ENCODE data around the gene IFRD1.

Gene IFRD1

DNA sequence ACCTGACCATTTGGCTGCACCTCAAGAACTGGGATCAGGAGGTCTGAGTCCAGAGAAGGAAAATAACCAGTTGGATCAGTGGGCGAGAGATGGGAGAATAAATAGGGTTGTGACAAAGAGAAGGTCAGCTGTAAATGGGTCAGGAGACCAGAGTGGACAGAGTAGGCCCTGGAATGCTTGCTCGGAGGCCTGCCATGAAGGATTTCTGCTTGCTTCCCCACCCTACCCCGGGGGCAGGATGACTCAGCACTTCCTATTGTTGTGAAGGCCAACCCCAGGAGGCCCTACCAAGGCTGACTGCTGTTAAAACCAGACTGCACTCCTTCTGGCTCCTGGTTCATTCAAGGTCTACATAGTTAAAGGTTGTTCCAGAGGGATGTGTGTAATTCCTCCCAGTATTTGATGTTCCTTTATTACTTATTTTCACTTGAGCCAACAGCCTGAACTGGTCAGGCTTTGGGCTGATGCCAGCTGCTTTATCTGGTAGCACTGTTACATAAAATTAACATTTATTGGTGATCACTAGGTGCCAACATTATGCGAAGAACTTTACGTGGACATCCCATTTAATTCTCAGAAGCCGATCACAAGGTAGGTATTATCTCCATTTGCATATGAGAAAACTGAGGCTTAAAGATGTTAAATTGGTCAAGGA is 27.3 kb upstream of the IFRD1 start (continued):
- TF ChIP-seq, protein P1, sequence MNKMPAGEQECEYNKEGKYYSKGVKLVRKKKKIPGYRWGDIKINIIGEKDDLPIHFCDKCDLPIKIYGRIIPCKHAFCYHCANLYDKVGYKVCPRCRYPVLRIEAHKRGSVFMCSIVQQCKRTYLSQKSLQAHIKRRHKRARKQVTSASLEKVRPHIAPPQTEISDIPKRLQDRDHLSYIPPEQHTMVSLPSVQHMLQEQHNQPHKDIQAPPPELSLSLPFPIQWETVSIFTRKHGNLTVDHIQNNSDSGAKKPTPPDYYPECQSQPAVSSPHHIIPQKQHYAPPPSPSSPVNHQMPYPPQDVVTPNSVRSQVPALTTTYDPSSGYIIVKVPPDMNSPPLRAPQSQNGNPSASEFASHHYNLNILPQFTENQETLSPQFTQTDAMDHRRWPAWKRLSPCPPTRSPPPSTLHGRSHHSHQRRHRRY (tag by site-specific recombination; IDR thresholded peaks at IDR 0.05) = no peak
- no peak for TF ChIP-seq ZNF16 (tag by site-specific recombination; IDR thresholded peaks at IDR 0.05; ENCODE audit: low read depth)
- no peak for TF ChIP-seq ZNF776 (tag by site-specific recombination; IDR thresholded peaks at IDR 0.05; ENCODE audit: borderline replicate concordance)
- TF ChIP-seq, protein P2, sequence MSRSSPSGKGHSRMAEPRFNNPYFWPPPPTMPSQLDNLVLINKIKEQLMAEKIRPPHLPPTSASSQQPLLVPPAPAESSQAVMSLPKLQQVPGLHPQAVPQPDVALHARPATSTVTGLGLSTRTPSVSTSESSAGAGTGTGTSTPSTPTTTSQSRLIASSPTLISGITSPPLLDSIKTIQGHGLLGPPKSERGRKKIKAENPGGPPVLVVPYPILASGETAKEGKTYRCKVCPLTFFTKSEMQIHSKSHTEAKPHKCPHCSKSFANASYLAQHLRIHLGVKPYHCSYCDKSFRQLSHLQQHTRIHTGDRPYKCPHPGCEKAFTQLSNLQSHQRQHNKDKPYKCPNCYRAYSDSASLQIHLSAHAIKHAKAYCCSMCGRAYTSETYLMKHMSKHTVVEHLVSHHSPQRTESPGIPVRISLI (tag by site-specific recombination; IDR thresholded peaks at IDR 0.05) = no peak
- no peak for TF ChIP-seq ZFP3 (tag by site-specific recombination; IDR thresholded peaks at IDR 0.05; ENCODE audit: low read depth)

DNA sequence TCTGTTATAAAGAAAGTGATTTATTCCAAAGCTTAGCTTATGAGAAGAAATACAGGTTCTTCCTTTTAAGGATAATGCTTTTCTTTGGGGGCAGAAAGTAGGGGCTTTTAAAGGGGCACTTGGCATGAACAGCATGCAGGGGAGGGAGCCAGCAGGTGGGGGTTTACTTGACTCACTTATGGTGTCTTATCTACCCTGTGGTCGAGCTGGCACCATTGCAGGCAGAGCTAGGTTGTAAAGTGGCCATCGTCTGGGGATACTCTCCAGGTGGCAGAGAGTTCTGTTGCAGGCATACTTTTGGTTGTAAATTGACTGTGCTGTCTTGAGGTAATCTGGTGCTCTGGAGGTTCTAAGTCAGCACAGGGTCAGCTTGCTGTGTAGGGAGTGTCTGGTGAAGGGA is 26.3 kb upstream of the IFRD1 start:
- no peak overlapping the region for H3K4me3 ChIP-seq (ENCODE audit: low read depth, low read length)
- no peaks in the 10 kb centered on the region for H3K9me3 ChIP-seq (ENCODE audit: control insufficient read depth, insufficient read depth, low read depth, low read length)
- peak; percentile 67 for TF ChIP-seq ZIC2 (tag by site-specific recombination; IDR thresholded peaks at IDR 0.05)
- TF ChIP-seq, protein P3, sequence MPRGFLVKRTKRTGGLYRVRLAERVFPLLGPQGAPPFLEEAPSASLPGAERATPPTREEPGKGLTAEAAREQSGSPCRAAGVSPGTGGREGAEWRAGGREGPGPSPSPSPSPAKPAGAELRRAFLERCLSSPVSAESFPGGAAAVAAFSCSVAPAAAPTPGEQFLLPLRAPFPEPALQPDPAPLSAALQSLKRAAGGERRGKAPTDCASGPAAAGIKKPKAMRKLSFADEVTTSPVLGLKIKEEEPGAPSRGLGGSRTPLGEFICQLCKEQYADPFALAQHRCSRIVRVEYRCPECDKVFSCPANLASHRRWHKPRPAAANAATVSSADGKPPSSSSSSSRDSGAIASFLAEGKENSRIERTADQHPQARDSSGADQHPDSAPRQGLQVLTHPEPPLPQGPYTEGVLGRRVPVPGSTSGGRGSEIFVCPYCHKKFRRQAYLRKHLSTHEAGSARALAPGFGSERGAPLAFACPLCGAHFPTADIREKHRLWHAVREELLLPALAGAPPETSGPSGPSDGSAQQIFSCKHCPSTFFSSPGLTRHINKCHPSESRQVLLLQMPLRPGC (tag by site-specific recombination; IDR thresholded peaks at IDR 0.05) = no peak
- peaks cover 8% of the 10 kb centered on the region; the same call in 1 of the 2 replicates for H3K4me1 ChIP-seq (ENCODE audit: control insufficient read depth, insufficient read depth, low read length)
- no peaks in the 10 kb centered on the region for H3K36me3 ChIP-seq (ENCODE audit: control insufficient read depth in 2 of 2, insufficient read depth in 1 of 2, low read length in 2 of 2)
- ChIA-PET CTCF (no interaction called here), POLR2A (interaction anchor here (5.9 kb wide), 1 partner anchor 27 kb away, joined by 49 read pairs; the partner anchor contains the start of gene IFRD1)
- H3K27ac ChIP-seq (ENCODE audit: extremely low read depth, low read depth, low read length) = no peak overlapping the region

DNA sequence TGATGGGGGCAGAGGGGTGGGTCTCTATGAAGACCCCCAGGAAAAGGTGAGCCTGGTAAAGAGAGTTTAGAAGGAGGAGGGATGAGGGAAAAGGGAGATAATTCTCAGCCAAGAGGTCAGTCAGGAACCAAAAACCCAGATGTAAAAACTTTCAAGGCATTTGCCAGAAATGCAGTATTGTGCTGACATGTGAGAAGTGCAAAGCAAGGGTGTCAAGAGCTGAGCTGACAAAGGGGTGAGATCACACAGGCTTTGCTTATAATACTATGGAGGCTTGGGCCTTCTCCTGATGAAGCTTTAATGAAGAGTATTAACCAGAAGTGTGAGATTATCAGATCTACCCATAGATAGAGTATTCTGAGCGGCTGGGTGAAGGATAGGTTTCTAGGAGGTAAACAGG is 22.3 kb upstream of the IFRD1 start:
- Histone ChIP-seq H3K4me1 (ENCODE audit: control insufficient read depth, insufficient read depth, low read length) (peaks cover 4% of the 10 kb centered on the region; the same call in 1 of the 2 replicates), H3K9me3 (ENCODE audit: control insufficient read depth, insufficient read depth, low read depth, low read length) (no peaks in the 10 kb centered on the region), H3K36me3 (ENCODE audit: control insufficient read depth in 2 of 2, insufficient read depth in 1 of 2, low read length in 2 of 2) (no peaks in the 10 kb centered on the region), H3K27ac (ENCODE audit: extremely low read depth, low read depth, low read length) (no peak overlapping the region), H3K4me3 (ENCODE audit: low read depth, low read length) (no peak overlapping the region)
- CTCF ChIA-PET = interaction anchor here (0.5 to 2.1 kb wide), 2 partner anchors 68 to 895 kb away, joined by 3 to 6 read pairs; no protein-coding TSS in a partner anchor
- TF ChIP-seq ZSCAN23 (tag by site-specific recombination; IDR thresholded peaks at IDR 0.05) = no peak
- POLR2A ChIA-PET = interaction anchor here (0.7 to 2.3 kb wide), 3 partner anchors 22 to 23 kb away, joined by 3 to 12 read pairs (median 3); partner anchors contain the start of gene IFRD1

DNA sequence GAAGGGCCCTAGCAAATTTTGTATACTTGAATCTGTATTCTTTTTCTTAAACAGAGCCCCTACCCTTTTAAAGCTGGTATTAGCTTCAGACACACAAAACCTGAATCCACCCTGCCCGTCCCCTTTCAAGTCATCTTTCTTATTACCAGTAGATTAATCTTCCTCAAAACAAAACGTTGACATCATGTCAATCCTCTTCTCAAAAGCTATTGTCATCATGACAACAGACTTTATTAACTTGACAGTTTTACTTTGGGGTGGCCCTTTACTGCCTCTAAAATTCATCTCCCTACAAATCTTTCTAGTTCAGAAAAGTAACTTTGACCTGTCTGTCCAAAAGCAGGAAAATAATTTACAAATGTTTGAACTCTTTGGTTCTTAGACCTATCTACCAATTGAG is 21.5 kb upstream of the IFRD1 start:
- H3K4me3 ChIP-seq (ENCODE audit: low read depth, low read length) = no peak overlapping the region
- no peaks in the 10 kb centered on the region for H3K4me1 ChIP-seq (ENCODE audit: control insufficient read depth, insufficient read depth, low read length)
- ChIA-PET POLR2A (interaction anchor here (0.7 to 2.3 kb wide), 2 partner anchors 21 to 22 kb away, joined by 3 to 12 read pairs; partner anchors contain the start of gene IFRD1), CTCF (interaction anchor here (2.1 kb wide), 1 partner anchor 67 kb away, joined by 6 read pairs; no protein-coding TSS in a partner anchor)
- TF ChIP-seq ZNF274 (IDR thresholded peaks at IDR 0.05; ENCODE audit: low read length) = no peak
- TF ChIP-seq ZNF274 (tag by site-specific recombination; IDR thresholded peaks at IDR 0.05; ENCODE audit: borderline replicate concordance) = no peak
- TF ChIP-seq ZNF140 (tag by site-specific recombination; IDR thresholded peaks at IDR 0.05) = no peak
- no peak for TF ChIP-seq SCRT1 (tag by site-specific recombination; IDR thresholded peaks at IDR 0.05; ENCODE audit: borderline replicate concordance)
- TF ChIP-seq SP3 (tag by site-specific recombination; IDR thresholded peaks at IDR 0.05) = no peak
- TF ChIP-seq ZNF133 (tag by site-specific recombination; IDR thresholded peaks at IDR 0.05) = no peak
- no peak for TF ChIP-seq ZNF621 (tag by site-specific recombination; IDR thresholded peaks at IDR 0.05)
- TF ChIP-seq ZNF501 (tag by site-specific recombination; IDR thresholded peaks at IDR 0.05) = no peak
- TF ChIP-seq ZNF548 (tag by site-specific recombination; IDR thresholded peaks at IDR 0.05) = no peak
- no peak for TF ChIP-seq ZNF623 (tag by site-specific recombination; IDR thresholded peaks at IDR 0.05)
- no peak for TF ChIP-seq ZNF223 (tag by site-specific recombination; IDR thresholded peaks at IDR 0.05)
- TF ChIP-seq GFI1B (tag by site-specific recombination; IDR thresholded peaks at IDR 0.05) = no peak
- TF ChIP-seq, protein P4, sequence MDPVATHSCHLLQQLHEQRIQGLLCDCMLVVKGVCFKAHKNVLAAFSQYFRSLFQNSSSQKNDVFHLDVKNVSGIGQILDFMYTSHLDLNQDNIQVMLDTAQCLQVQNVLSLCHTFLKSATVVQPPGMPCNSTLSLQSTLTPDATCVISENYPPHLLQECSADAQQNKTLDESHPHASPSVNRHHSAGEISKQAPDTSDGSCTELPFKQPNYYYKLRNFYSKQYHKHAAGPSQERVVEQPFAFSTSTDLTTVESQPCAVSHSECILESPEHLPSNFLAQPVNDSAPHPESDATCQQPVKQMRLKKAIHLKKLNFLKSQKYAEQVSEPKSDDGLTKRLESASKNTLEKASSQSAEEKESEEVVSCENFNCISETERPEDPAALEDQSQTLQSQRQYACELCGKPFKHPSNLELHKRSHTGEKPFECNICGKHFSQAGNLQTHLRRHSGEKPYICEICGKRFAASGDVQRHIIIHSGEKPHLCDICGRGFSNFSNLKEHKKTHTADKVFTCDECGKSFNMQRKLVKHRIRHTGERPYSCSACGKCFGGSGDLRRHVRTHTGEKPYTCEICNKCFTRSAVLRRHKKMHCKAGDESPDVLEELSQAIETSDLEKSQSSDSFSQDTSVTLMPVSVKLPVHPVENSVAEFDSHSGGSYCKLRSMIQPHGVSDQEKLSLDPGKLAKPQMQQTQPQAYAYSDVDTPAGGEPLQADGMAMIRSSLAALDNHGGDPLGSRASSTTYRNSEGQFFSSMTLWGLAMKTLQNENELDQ (tag by site-specific recombination; IDR thresholded peaks at IDR 0.05; ENCODE audit: low read depth) = no peak
- TF ChIP-seq, protein P5, sequence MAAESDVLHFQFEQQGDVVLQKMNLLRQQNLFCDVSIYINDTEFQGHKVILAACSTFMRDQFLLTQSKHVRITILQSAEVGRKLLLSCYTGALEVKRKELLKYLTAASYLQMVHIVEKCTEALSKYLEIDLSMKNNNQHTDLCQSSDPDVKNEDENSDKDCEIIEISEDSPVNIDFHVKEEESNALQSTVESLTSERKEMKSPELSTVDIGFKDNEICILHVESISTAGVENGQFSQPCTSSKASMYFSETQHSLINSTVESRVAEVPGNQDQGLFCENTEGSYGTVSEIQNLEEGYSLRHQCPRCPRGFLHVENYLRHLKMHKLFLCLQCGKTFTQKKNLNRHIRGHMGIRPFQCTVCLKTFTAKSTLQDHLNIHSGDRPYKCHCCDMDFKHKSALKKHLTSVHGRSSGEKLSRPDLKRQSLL (tag by site-specific recombination; IDR thresholded peaks at IDR 0.05) = no peak
- no peaks in the 10 kb centered on the region for H3K36me3 ChIP-seq (ENCODE audit: control insufficient read depth in 2 of 2, insufficient read depth in 1 of 2, low read length in 2 of 2)
- H3K27ac ChIP-seq (ENCODE audit: extremely low read depth, low read depth, low read length) = no peak overlapping the region
- H3K9me3 ChIP-seq (ENCODE audit: control insufficient read depth, insufficient read depth, low read depth, low read length) = no peaks in the 10 kb centered on the region

All from HEK293 (cell line).